Neural cell (in vitro differentiated cells): Measurements from ENCODE around the gene CTNNA2.

Experiments used
- POLR2AphosphoS5 ChIP-seq: IDR thresholded peaks from 2 replicates; pipeline ENCODE4 v1.6.1; 2012
- TF ChIP-seq, protein P1 (sequence below): fragments of 450-650 bp; IDR thresholded peaks from 2 replicates; pipeline ENCODE4 v1.5.1; 2014; ENCODE audit warnings: antibody characterized with exemption, mild to moderate bottlenecking, moderate library complexity; ENCODE audit not compliant: poor library complexity, severe bottlenecking

DNA sequence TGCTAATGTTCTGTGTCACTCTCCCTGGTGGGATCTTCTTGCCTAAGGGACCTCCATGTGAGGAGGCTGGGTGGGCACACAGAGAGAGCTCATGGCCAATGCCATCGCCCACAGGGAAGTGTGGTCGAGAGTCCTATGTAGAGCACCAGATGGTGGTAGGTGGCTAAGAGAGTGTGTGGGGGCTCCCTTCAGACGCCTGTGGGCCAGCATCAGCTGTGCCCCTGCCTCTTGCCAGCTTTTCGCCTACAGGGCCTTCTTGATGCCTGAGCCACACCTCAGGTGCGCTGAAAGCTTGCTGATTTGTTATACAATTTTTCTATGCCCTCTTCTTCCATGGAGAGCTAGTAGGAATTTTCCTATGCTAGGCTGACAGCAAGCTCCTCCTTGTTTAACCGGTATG lies 753.4 kb downstream of the CTNNA2 start:
- no peak for TF ChIP-seq POLR2AphosphoS5
- TF ChIP-seq, protein P1, sequence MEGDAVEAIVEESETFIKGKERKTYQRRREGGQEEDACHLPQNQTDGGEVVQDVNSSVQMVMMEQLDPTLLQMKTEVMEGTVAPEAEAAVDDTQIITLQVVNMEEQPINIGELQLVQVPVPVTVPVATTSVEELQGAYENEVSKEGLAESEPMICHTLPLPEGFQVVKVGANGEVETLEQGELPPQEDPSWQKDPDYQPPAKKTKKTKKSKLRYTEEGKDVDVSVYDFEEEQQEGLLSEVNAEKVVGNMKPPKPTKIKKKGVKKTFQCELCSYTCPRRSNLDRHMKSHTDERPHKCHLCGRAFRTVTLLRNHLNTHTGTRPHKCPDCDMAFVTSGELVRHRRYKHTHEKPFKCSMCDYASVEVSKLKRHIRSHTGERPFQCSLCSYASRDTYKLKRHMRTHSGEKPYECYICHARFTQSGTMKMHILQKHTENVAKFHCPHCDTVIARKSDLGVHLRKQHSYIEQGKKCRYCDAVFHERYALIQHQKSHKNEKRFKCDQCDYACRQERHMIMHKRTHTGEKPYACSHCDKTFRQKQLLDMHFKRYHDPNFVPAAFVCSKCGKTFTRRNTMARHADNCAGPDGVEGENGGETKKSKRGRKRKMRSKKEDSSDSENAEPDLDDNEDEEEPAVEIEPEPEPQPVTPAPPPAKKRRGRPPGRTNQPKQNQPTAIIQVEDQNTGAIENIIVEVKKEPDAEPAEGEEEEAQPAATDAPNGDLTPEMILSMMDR: no peak
